HG02970 (cell line): Measurements from ENCODE around the gene SH3TC1.

Source experiments
- ATAC-seq: cut with Tn5 transposase; IDR thresholded peaks from one replicate; pipeline ENCODE4 v1.9.1; 2021; ENCODE audit warnings: mild to moderate bottlenecking, moderate library complexity, moderate number of reproducible peaks; ENCODE audit not compliant: unreplicated experiment, low FRiP score

SH3TC1 gene

GRCh38 chr4:8198906-8199593 lies at the start of gene SH3TC1:
Gene SH3TC1, plus strand, starts transcription at chr4:8199290. Its CDS starts 5,905 bp downstream, at chr4:8205195.
- peak; percentile 62 for ATAC-seq

- ATAC-seq = no peak
These were observed 49.4 kb upstream of the SH3TC1 start for GRCh38 chr4:8149664-8150063.

GRCh38 chr4:8150152-8151090 lies 48.7 kb upstream of the SH3TC1 start:
- no peak for ATAC-seq

- no peak for ATAC-seq
These were observed 47.9 kb upstream of the SH3TC1 start for GRCh38 chr4:8151165-8151650.

GRCh38 chr4:8152090-8152864 lies 46.8 kb upstream of the SH3TC1 start:
- no peak for ATAC-seq

- no peak for ATAC-seq
These were observed 46.2 kb upstream of the SH3TC1 start for GRCh38 chr4:8152865-8153257.

- ATAC-seq = no peak
These were observed 45.6 kb upstream of the SH3TC1 start for GRCh38 chr4:8153441-8153840.

GRCh38 chr4:8155048-8155447 lies 44.0 kb upstream of the SH3TC1 start:
- ATAC-seq = no peak

- no peak for ATAC-seq
These were observed 43.2 kb upstream of the SH3TC1 start for GRCh38 chr4:8155660-8156421.

- ATAC-seq = no peak
These were observed 42.5 kb upstream of the SH3TC1 start for GRCh38 chr4:8156617-8157016.

- ATAC-seq = no peak
These were observed 41.6 kb upstream of the SH3TC1 start for GRCh38 chr4:8157496-8157895.

- ATAC-seq = no peak
These were observed 41.0 kb upstream of the SH3TC1 start for GRCh38 chr4:8157944-8158709.

GRCh38 chr4:8158710-8159536 lies 40.2 kb upstream of the SH3TC1 start, which contains the start of gene ABLIM2:
Gene ABLIM2, minus strand, starts transcription at chr4:8158813. Its CDS starts 124 bp downstream, at chr4:8158689.
- ATAC-seq = peak; percentile 98

GRCh38 chr4:8159537-8160232 lies 39.4 kb upstream of the SH3TC1 start:
- ATAC-seq = no peak

GRCh38 chr4:8160233-8160560 lies 38.9 kb upstream of the SH3TC1 start:
- no peak for ATAC-seq

GRCh38 chr4:8160572-8160971 lies 38.5 kb upstream of the SH3TC1 start:
- no peak for ATAC-seq

- no peak for ATAC-seq
These were observed 36.5 kb upstream of the SH3TC1 start for GRCh38 chr4:8162625-8163024.

GRCh38 chr4:8163026-8163425 lies 36.1 kb upstream of the SH3TC1 start:
- no peak for ATAC-seq
